GM12801 (cell line): ENCODE measurements around the gene SPAG9.

Experiments used
- CTCF ChIP-seq: IDR thresholded peaks from one replicate; pipeline ENCODE4 v1.5.1; 2011; ENCODE audit warnings: control low read depth; ENCODE audit not compliant: insufficient read length; ENCODE audit errors: extremely low read depth

SPAG9 gene

GRCh38 chr17:50923611-50924010 lies 197.1 kb downstream of the SPAG9 start:
- no peak for TF ChIP-seq CTCF

GRCh38 chr17:50922721-50923405 lies 197.8 kb downstream of the SPAG9 start:
- TF ChIP-seq CTCF = no peak

- no peak for TF ChIP-seq CTCF
Measured at GRCh38 chr17:50922107-50922506, 198.6 kb downstream of the SPAG9 start.

- TF ChIP-seq CTCF = no peak
Measured at GRCh38 chr17:50920891-50921586, 199.6 kb downstream of the SPAG9 start.

GRCh38 chr17:50920041-50920410 lies 200.6 kb downstream of the SPAG9 start:
- TF ChIP-seq CTCF = no peak

GRCh38 chr17:50919321-50920040 lies 201.2 kb downstream of the SPAG9 start:
- no peak for TF ChIP-seq CTCF

GRCh38 chr17:50918933-50919296 lies 201.8 kb downstream of the SPAG9 start:
- TF ChIP-seq CTCF = no peak
